ENCODE data around the gene SMDT1. TPM values are rescaled to one million over a fixed set of nuclear protein-coding genes. Genes with fewer than 3 reads are reported as not detected.

SMDT1 gene
- polyA plus RNA-seq, 6 donors from 2014 or later, result 182 to 363 (median 235) TPM

- no peaks in the 10 kb centered on the region for H3K27me3 Mint-ChIP-seq
- DNase-seq, result no peak
- H3K4me3 Mint-ChIP-seq, result peak overlapping the region; percentile 66 to 83 (median 78)
- no peaks in the 10 kb centered on the region for H3K9me3 Mint-ChIP-seq
- ATAC-seq (ENCODE audit: low read depth in 2 of 2), result no peak
- peak overlapping the region in 3 of 6 donors; percentile 20 to 68 (median 34) for H3K27ac Mint-ChIP-seq
- no peaks in the 10 kb centered on the region for H3K36me3 Mint-ChIP-seq
- peaks cover 32 to 47% (median 33%) of the 10 kb centered on the region in 3 donors for H3K4me1 Mint-ChIP-seq
Observed at GRCh38 chr22:42074846-42075676, 4.4 kb upstream of the SMDT1 start.

GRCh38 chr22:42076764-42077485 is 2.6 kb upstream of the SMDT1 start:
- peaks cover 20 to 48% (median 22%) of the 10 kb centered on the region in 3 donors for H3K4me1 Mint-ChIP-seq
- peak overlapping the region in 2 of 8 donors; percentile 26 to 80 for H3K4me3 Mint-ChIP-seq
- no peak for ATAC-seq (ENCODE audit: low read depth in 2 of 2)
- peak overlapping the region in 1 of 6 donors; percentile 65 for H3K27ac Mint-ChIP-seq
- H3K27me3 Mint-ChIP-seq, result no peaks in the 10 kb centered on the region
- no peak for DNase-seq
- H3K36me3 Mint-ChIP-seq, result no peaks in the 10 kb centered on the region
- no peaks in the 10 kb centered on the region for H3K9me3 Mint-ChIP-seq

GRCh38 chr22:42077486-42078125 is 1.9 kb upstream of the SMDT1 start:
- peaks cover 23 to 52% (median 25%) of the 10 kb centered on the region in 3 donors for H3K4me1 Mint-ChIP-seq
- no peak for ATAC-seq (ENCODE audit: low read depth in 2 of 2)
- peak overlapping the region in 2 of 8 donors; percentile 37 to 63 for H3K4me3 Mint-ChIP-seq
- H3K9me3 Mint-ChIP-seq, result no peaks in the 10 kb centered on the region
- DNase-seq, result no peak
- peak overlapping the region in 2 of 6 donors; percentile 27 to 96 for H3K27ac Mint-ChIP-seq
- peaks cover 4 to 5% of the 10 kb centered on the region in 2 donors for H3K36me3 Mint-ChIP-seq
- no peaks in the 10 kb centered on the region for H3K27me3 Mint-ChIP-seq

GRCh38 chr22:42078469-42079318 is 806 bp upstream of the SMDT1 start:
- Mint-ChIP-seq H3K36me3 (peaks cover 8% of the 10 kb centered on the region in 2 donors), H3K4me3 (peak overlapping the region; percentile 94 to 99 (median 99)), H3K27ac (peak overlapping the region; percentile 96 to 99 (median 99)), H3K27me3 (no peaks in the 10 kb centered on the region), H3K4me1 (peaks cover 18 to 48% (median 22%) of the 10 kb centered on the region in 3 donors), H3K9me3 (no peaks in the 10 kb centered on the region)
- no peak for ATAC-seq (ENCODE audit: low read depth in 2 of 2)
- DNase-seq, result no peak

GRCh38 chr22:42080287-42080686 is 787 bp downstream of the SMDT1 start:
- DNase-seq (no peak), ATAC-seq (ENCODE audit: low read depth in 2 of 2) (no peak)
- H3K27me3 Mint-ChIP-seq, result no peaks in the 10 kb centered on the region
- peak overlapping the region; percentile 94 to 99 (median 99) for H3K4me3 Mint-ChIP-seq
- H3K27ac Mint-ChIP-seq, result peak overlapping the region; percentile 96 to 99 (median 99)
- H3K36me3 Mint-ChIP-seq, result peaks cover 8 to 13% of the 10 kb centered on the region in 2 donors
- no peaks in the 10 kb centered on the region for H3K9me3 Mint-ChIP-seq
- H3K4me1 Mint-ChIP-seq, result peaks cover 18 to 50% (median 20%) of the 10 kb centered on the region in 3 donors

DNA sequence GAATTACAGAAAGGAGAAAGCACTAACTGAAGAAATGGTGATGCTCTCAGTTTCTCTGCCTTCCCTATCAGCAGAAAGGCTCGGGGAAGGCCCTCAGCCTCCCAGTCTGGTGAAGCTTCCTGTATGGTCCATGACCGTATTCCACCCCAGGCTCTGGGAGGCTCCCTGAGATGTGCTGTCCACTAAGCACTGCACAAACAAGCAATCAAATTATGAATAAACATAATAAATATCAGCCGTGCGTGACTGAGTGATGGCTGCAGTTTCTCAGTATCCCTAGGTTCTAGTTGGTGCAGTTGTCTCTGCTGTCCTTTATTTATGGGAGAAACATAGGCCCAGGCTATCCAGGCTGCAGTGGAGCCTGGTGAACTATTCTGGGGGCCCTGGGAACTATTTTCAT is 3.6 kb downstream of the SMDT1 start:
- Mint-ChIP-seq H3K4me3 (peak overlapping the region in 3 of 8 donors; percentile 16 to 96 (median 30)), H3K9me3 (no peaks in the 10 kb centered on the region), H3K36me3 (peaks cover 8 to 22% of the 10 kb centered on the region in 2 donors), H3K27me3 (no peaks in the 10 kb centered on the region), H3K27ac (peak overlapping the region in 1 of 6 donors; percentile 83), H3K4me1 (peaks cover 18 to 47% (median 20%) of the 10 kb centered on the region in 3 donors)
- DNase-seq (no peak), ATAC-seq (ENCODE audit: low read depth in 2 of 2) (no peak)

- H3K9me3 Mint-ChIP-seq, result no peaks in the 10 kb centered on the region
- H3K4me3 Mint-ChIP-seq, result peak overlapping the region in 1 of 8 donors; percentile 62
- H3K4me1 Mint-ChIP-seq, result peaks cover 25 to 48% (median 26%) of the 10 kb centered on the region in 3 donors
- ATAC-seq (ENCODE audit: low read depth in 2 of 2), result no peak
- H3K27me3 Mint-ChIP-seq, result no peaks in the 10 kb centered on the region
- H3K27ac Mint-ChIP-seq, result peak overlapping the region in 1 of 6 donors; percentile 47
- H3K36me3 Mint-ChIP-seq, result peaks cover 8 to 22% of the 10 kb centered on the region in 2 donors
- DNase-seq, result no peak
Observed at GRCh38 chr22:42084874-42085273, 5.4 kb downstream of the SMDT1 start.

GRCh38 chr22:42086051-42086450 is 6.6 kb downstream of the SMDT1 start:
- peaks cover 8 to 22% of the 10 kb centered on the region in 2 donors for H3K36me3 Mint-ChIP-seq
- no peaks in the 10 kb centered on the region for H3K9me3 Mint-ChIP-seq
- H3K4me1 Mint-ChIP-seq, result peaks cover 27 to 44% (median 34%) of the 10 kb centered on the region in 3 donors
- H3K4me3 Mint-ChIP-seq, result peak overlapping the region in 1 of 8 donors; percentile 71
- DNase-seq (no peak), ATAC-seq (ENCODE audit: low read depth in 2 of 2) (no peak)
- H3K27me3 Mint-ChIP-seq, result no peaks in the 10 kb centered on the region
- H3K27ac Mint-ChIP-seq, result no peak overlapping the region

DNA sequence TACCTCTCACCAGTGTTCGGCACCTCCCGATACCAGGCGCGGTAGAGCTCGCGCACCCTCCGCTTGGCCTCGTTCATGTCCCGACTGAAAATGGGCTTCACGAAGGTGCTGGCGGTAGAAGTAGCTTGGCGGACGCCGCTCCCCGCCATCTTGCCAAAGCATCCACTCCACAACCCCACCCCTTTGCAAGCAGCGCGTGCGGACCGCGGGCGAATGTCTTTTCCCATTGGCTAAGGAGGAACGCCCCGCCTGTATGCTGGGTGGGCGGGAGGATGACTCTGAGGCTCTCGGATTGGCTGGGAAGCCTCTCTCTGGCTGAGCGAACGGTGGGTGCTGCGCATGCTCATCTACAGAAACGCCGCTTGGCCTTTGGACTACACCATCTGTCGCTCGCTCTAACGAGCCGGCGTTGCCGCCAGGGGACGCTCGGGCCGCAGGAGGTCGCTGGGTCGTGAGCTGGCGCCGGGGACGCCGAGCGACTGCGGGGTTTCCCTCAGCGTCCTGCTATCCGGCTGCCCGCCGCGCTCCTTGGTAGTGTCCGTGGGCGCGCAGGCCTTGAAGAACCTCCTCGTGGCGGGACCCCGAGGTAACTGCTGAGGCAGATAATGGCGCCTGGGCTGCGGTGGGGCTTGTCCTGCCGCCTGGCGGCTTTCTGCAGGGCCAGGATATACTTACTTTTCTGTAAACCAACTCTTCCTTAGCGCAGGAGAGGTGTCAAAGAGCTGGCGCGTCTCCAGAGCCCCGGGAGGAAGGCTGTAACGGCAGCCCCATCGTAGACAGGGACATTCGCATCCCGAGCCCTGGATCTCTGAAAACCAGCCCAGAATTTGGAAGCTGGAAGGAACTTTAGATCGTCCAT is 11.3 kb downstream of the SMDT1 start, which contains the start of gene NDUFA6:
Gene NDUFA6, minus strand, starts transcription at position 177 of the 859 bp plus-strand sequence. Its CDS starts 28 bp downstream, at position 149.
- peaks cover 16 to 34% (median 25%) of the 10 kb centered on the region in 3 donors for H3K4me1 Mint-ChIP-seq
- H3K27ac Mint-ChIP-seq, result peak within 1 kb of the TSS; percentile 95 to 100 (median 98)
- peaks cover 0 to 6% of the 10 kb centered on the region in 2 donors for H3K36me3 Mint-ChIP-seq
- H3K9me3 Mint-ChIP-seq, result no peaks in the 10 kb centered on the region
- DNase-seq (peak; percentile 99), ATAC-seq (ENCODE audit: low read depth in 2 of 2) (peak; percentile 85 to 91)
- no peaks in the 10 kb centered on the region for H3K27me3 Mint-ChIP-seq
- H3K4me3 Mint-ChIP-seq, result peak within 1 kb of the TSS; percentile 97 to 99 (median 99)

- no peaks in the 10 kb centered on the region for H3K36me3 Mint-ChIP-seq
- peak overlapping the region; percentile 97 to 99 (median 99) for H3K4me3 Mint-ChIP-seq
- H3K4me1 Mint-ChIP-seq, result peaks cover 16 to 34% (median 25%) of the 10 kb centered on the region in 3 donors
- peak overlapping the region; percentile 95 to 100 (median 98) for H3K27ac Mint-ChIP-seq
- H3K27me3 Mint-ChIP-seq, result no peaks in the 10 kb centered on the region
- ATAC-seq (ENCODE audit: low read depth in 2 of 2) (no peak), DNase-seq (no peak)
- no peaks in the 10 kb centered on the region for H3K9me3 Mint-ChIP-seq
Observed at GRCh38 chr22:42091455-42091782, 11.9 kb downstream of the SMDT1 start.

DNA sequence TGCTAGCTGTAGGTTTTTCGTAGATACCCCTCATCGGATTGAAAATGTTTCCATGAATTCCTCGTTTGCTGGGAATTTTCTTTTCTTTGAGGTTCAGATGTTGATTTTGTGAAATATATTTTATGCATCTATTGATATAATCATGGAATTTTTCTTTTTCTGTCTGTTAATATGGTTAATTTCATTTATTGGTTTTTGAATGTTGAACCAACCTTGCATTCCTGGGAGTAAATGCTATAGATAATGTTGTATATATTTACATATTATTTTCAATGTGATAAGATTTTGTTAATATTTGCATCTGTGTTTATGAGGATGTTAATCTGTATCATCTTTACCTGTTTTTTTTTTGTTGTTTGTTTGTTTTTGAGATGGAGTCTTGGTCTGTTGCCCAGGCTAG is 21.7 kb downstream of the SMDT1 start:
- DNase-seq, result no peak
- Mint-ChIP-seq H3K4me1 (no peaks in the 10 kb centered on the region), H3K9me3 (peaks cover 4 to 45% (median 39%) of the 10 kb centered on the region in 7 donors), H3K4me3 (no peak overlapping the region), H3K36me3 (peaks cover 4 to 21% of the 10 kb centered on the region in 2 donors), H3K27me3 (no peaks in the 10 kb centered on the region), H3K27ac (peak overlapping the region in 1 of 6 donors; percentile 14)
- no peak for ATAC-seq (ENCODE audit: low read depth in 2 of 2)

Data from naive B cell (primary cell).